Esophagus squamous epithelium (tissue), 5 donors: ENCODE measurements around the gene SIRPA. TPM values are rescaled to one million over a fixed set of nuclear protein-coding genes. Genes with fewer than 3 reads are reported as not detected.
A peak's percentile ranks its signal among the peaks of the same experiment; 100 is the strongest.

Experiments used
- DNase-seq: peaks from one replicate; lab custom pipeline; 2025; lab: John Stamatoyannopoulos, UW
- H3K27ac ChIP-seq, 4 donors: fragments of 200-600 bp; sonication (generic); one replicate each; pipeline ENCODE4 v1.5.1; 2016 to 2019; ENCODE audit warnings: mild to moderate bottlenecking in 1 of 4
- H3K27me3 ChIP-seq, 4 donors: fragments of 200-600 bp; sonication (generic); 1 replicate in 3 of 4; 2 replicates in 1 of 4; pipeline versions ENCODE4 v1.5.1 to v1.6.0; 2017 to 2021; ENCODE audit warnings: antibody characterized with exemption in 1 of 4
- H3K36me3 ChIP-seq, 3 donors: fragments of 200-600 bp; sonication (generic); one replicate each; pipeline ENCODE4 v1.5.1; 2016 to 2019
- H3K4me1 ChIP-seq, 3 donors: fragments of 200-600 bp; sonication (generic); one replicate each; pipeline ENCODE4 v1.5.1; 2017 to 2019
- H3K4me3 ChIP-seq, 4 donors: fragments of 200-600 bp; sonication (generic); 1 replicate in 3 of 4; 2 replicates in 1 of 4; pipeline ENCODE4 v1.5.1; 2016 to 2019; ENCODE audit warnings: mild to moderate bottlenecking in 2 of 4, moderate library complexity in 1 of 4
- H3K9me3 ChIP-seq, 3 donors: fragments of 200-600 bp; sonication (generic); one replicate each; pipeline ENCODE4 v1.5.1; 2016 to 2019
- CTCF ChIP-seq, 6 experiments: fragments of 450-650 bp in 4 of 6; fragments of 200-600 bp in 2 of 6; sonication (generic) in 2 of 6; IDR thresholded peaks; one replicate each; pipeline ENCODE4 v1.5.1; 2016 to 2019; ENCODE audit warnings: antibody characterized with exemption in 6 of 6, mild to moderate bottlenecking in 4 of 6, moderate library complexity in 4 of 6
- POLR2A ChIP-seq, 4 donors: fragments of 450-650 bp; IDR thresholded peaks; one replicate each; pipeline ENCODE4 v1.6.1; 2017; ENCODE audit warnings: antibody characterized with exemption in 4 of 4, mild to moderate bottlenecking in 4 of 4, moderate library complexity in 3 of 4
- WGBS, 2 donors: methylation state at CpG; one replicate each; pipeline ENCODE4 v1.1.5; 2018; 5-methylcytosine and 5-hydroxymethylcytosine counted together
- intact Hi-C: fragments of 100-400 bp; cut with DNase I; formaldehyde crosslinking; loops from one replicate; pipeline ENCODE4 v1.15.0; 2022
- total RNA-seq, 4 donors: library from RNA; depleted of rRNA; stranded (reverse); fragments of >200 nt; gene quantifications; one replicate each; pipeline ENCODE4 v1.1.0, GENCODE V29; 2016
- donor health status: DM: yes; HTN: yes; CAD: no.

The SIRPA gene
- total RNA-seq, 4 donors from 2014 or later: 9.3 to 23.4 (median 20.1) TPM

- intact Hi-C loops: loop anchor here (5.0 to 10.0 kb wide), 2 partner anchors 39 to 93 kb away; no protein-coding TSS in a partner anchor
- Histone ChIP-seq H3K9me3 (no peaks in the 10 kb centered on the region), H3K4me3 (peak overlapping the region in 1 of 4 donors; percentile 32), H3K4me1 (peaks cover 32 to 73% (median 36%) of the 10 kb centered on the region in 3 donors), H3K27ac (peak overlapping the region; percentile 44 to 98 (median 92)), H3K27me3 (peaks cover 0 to 5% (median 0%) of the 10 kb centered on the region in 4 donors), H3K36me3 (no peaks in the 10 kb centered on the region)
- 18 to 26% methylated on average over 6 to 10 of the region's 11 CpGs for WGBS, 2 donors
- TF ChIP-seq POLR2A (IDR thresholded peaks at IDR 0.05) (no peak), CTCF (IDR thresholded peaks at IDR 0.05) (no peak)
- no peak for DNase-seq
Measured at GRCh38 chr20:1897965-1898464, 2.8 kb downstream of the SIRPA start.

DNA sequence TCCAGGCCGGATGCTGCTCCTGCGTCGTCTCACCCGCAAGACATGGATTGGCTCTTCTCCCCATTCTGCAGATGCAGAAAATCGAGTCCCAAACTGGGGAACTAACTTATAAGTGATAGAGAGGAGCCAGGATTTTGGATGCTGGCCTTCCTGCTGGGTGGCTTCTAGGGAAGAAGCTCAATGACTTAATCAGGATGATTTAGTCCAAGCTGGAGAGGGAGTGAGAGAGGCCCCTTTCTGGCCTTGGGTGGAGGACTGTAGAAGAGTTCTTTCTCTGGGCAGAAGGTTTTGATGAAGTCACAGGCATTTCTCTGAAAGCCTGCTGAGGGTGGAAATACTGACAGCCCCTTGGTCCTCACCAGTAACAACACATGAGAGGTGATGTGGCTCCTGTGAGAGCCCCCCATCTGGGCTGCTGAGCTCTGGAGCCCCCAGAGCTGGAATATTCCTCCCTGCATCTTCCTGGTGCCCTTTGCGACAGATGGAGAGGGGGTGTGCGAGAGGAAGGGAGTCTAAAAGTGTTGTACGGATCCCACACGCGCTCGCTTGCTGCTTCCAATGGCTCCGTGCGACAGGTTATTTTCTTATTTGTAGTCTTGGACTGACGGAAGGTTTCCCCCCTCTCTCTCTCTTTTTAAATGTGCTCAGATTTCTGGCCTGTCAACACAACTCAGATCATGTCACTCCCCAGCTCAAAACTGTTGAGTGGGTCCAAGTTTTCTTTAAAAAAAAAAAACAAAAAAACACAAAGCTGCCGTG, 3.5 kb downstream of the SIRPA start:
- Histone ChIP-seq H3K9me3 (no peaks in the 10 kb centered on the region), H3K27ac (peak overlapping the region in 3 of 4 donors; percentile 89 to 98 (median 95)), H3K4me3 (no peak overlapping the region), H3K36me3 (no peaks in the 10 kb centered on the region), H3K27me3 (peaks cover 0 to 4% (median 0%) of the 10 kb centered on the region in 4 donors), H3K4me1 (peaks cover 27 to 67% (median 30%) of the 10 kb centered on the region in 3 donors)
- DNase-seq: no peak
- no peak for TF ChIP-seq CTCF (IDR thresholded peaks at IDR 0.05)
- 65 to 80% methylated on average over 10 to 15 of the region's 15 CpGs for WGBS, 2 donors
- intact Hi-C loops: loop anchor here (5.0 to 10.0 kb wide), 2 partner anchors 39 to 94 kb away; no protein-coding TSS in a partner anchor

DNA sequence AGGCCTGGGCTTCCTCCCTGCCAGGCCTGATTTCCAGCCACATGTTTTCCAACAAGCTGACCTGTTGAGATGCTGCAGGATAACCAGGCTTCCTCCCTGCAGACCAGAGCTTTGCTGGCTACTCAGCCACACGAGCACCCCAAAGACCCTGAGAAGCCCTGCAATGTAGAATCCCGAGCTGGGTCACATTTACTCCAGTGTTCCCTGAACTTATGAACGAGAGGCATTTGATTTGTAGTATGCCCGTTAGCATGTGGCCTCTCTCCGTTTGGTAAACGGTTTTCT, 4.0 kb downstream of the SIRPA start:
- Histone ChIP-seq H3K27me3 (no peaks in the 10 kb centered on the region), H3K9me3 (no peaks in the 10 kb centered on the region), H3K4me1 (peaks cover 27 to 61% (median 27%) of the 10 kb centered on the region in 3 donors), H3K36me3 (no peaks in the 10 kb centered on the region), H3K4me3 (no peak overlapping the region), H3K27ac (peak overlapping the region in 1 of 4 donors; percentile 89)
- WGBS, 2 donors: 77 to 85% methylated on average over 4 to 6 of the region's 6 CpGs
- TF ChIP-seq CTCF (IDR thresholded peaks at IDR 0.05) (no peak), POLR2A (IDR thresholded peaks at IDR 0.05) (no peak)
- intact Hi-C loops: loop anchor here (5.0 to 10.0 kb wide), 2 partner anchors 38 to 94 kb away; no protein-coding TSS in a partner anchor
- no peak for DNase-seq

- Histone ChIP-seq H3K9me3 (no peaks in the 10 kb centered on the region), H3K27me3 (no peaks in the 10 kb centered on the region), H3K27ac (peak overlapping the region in 2 of 4 donors; percentile 32 to 42), H3K4me3 (no peak overlapping the region), H3K36me3 (peaks cover 0 to 9% (median 0%) of the 10 kb centered on the region in 3 donors), H3K4me1 (peaks cover 24 to 56% (median 27%) of the 10 kb centered on the region in 3 donors)
- TF ChIP-seq POLR2A (IDR thresholded peaks at IDR 0.05) (no peak), CTCF (IDR thresholded peaks at IDR 0.05) (peak in 4 of 6 experiments; percentile 28 to 60 (median 52))
- whole genome bisulfite sequencing, 2 donors: 0 to 41% methylated on average over 1 to 8 of the region's 10 CpGs
- intact Hi-C loops: no loop called here
- no peak for DNase-seq
Measured at GRCh38 chr20:1900321-1900801, 5.2 kb downstream of the SIRPA start.

DNA sequence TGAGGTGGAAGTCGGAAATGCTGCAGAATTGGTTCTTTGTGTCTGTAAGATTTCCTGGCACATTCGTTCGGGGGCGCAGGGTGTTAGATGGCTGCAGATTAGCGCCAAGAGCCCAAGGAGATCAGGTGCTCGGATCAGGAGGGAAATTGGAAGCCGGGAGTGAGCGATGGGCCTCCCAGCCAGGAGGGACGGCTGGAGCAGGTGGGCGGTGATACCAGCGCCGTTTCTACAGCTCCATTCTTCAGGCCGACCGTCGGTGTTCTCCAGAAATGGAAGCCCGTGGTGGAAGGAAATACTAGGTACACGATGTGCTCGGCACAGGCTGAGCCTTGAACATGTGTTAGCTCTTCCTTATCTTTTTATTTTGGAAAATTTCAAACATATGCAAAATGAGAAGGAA, 6.5 kb downstream of the SIRPA start:
- intact Hi-C loops: no loop called here
- WGBS, 2 donors: 89 to 93% methylated on average over 15 to 18 of the region's 18 CpGs
- no peak for TF ChIP-seq POLR2A (IDR thresholded peaks at IDR 0.05)
- no peak for TF ChIP-seq CTCF (IDR thresholded peaks at IDR 0.05)
- H3K4me1 ChIP-seq: peaks cover 13 to 43% (median 27%) of the 10 kb centered on the region in 3 donors
- H3K36me3 ChIP-seq: peaks cover 0 to 16% (median 0%) of the 10 kb centered on the region in 3 donors
- H3K27me3 ChIP-seq: no peaks in the 10 kb centered on the region
- no peak for DNase-seq
- H3K9me3 ChIP-seq: no peaks in the 10 kb centered on the region
- H3K27ac ChIP-seq: no peak overlapping the region
- H3K4me3 ChIP-seq: no peak overlapping the region
